GM21367 (cell line): ENCODE measurements around the gene RAD50.
"Not testable (repeated sequence)": the region's sequence is repeated elsewhere in the genome, so short reads cannot be mapped to it uniquely, and the experiment has no call there.

Experiments
- ATAC-seq: cut with Tn5 transposase; IDR thresholded peaks from one replicate; pipeline ENCODE4 v1.9.1; 2021; ENCODE audit not compliant: unreplicated experiment

Gene RAD50

GRCh38 chr5:132556763-132557477 lies at the start of gene RAD50:
Gene RAD50 (plus strand): TSS chr5:132556977. CDS start chr5:132557325, 348 bp downstream.
- peak; percentile 95 for ATAC-seq

GRCh38 chr5:132510076-132510475 lies 46.7 kb upstream of the RAD50 start:
- ATAC-seq, result no peak

- ATAC-seq, result not testable (repeated sequence)
Measured at GRCh38 chr5:132513618-132514336, 43.0 kb upstream of the RAD50 start.

GRCh38 chr5:132522067-132522466 lies 34.7 kb upstream of the RAD50 start:
- not testable (repeated sequence) for ATAC-seq

- ATAC-seq, result not testable (repeated sequence)
Measured at GRCh38 chr5:132524877-132525276, 31.9 kb upstream of the RAD50 start.

GRCh38 chr5:132525299-132525724 lies 31.5 kb upstream of the RAD50 start:
- ATAC-seq, result peak; percentile 57

GRCh38 chr5:132526290-132526973 lies 30.3 kb upstream of the RAD50 start:
- no peak for ATAC-seq

- ATAC-seq, result no peak
Measured at GRCh38 chr5:132526974-132527564, 29.7 kb upstream of the RAD50 start.

- ATAC-seq, result no peak
Measured at GRCh38 chr5:132528021-132528420, 28.8 kb upstream of the RAD50 start.

GRCh38 chr5:132528866-132529634 lies 27.7 kb upstream of the RAD50 start:
- ATAC-seq, result no peak

- no peak for ATAC-seq
Measured at GRCh38 chr5:132530946-132531345, 25.8 kb upstream of the RAD50 start.

- no peak for ATAC-seq
Measured at GRCh38 chr5:132539716-132540115, 17.1 kb upstream of the RAD50 start.

- ATAC-seq, result no peak
Measured at GRCh38 chr5:132540149-132540548, 16.6 kb upstream of the RAD50 start.

- ATAC-seq, result no peak
Measured at GRCh38 chr5:132540764-132541163, 16.0 kb upstream of the RAD50 start.

- ATAC-seq, result no peak
Measured at GRCh38 chr5:132543472-132544201, 13.1 kb upstream of the RAD50 start, which contains the start of gene IL5. Gene IL5 (minus strand): TSS chr5:132543522. CDS start chr5:132543478, 44 bp downstream.

GRCh38 chr5:132546108-132546507 lies 10.7 kb upstream of the RAD50 start:
- ATAC-seq, result no peak

GRCh38 chr5:132547269-132547668 lies 9.5 kb upstream of the RAD50 start:
- ATAC-seq, result no peak

- ATAC-seq, result not testable (repeated sequence)
Measured at GRCh38 chr5:132548834-132549233, 7.9 kb upstream of the RAD50 start.

GRCh38 chr5:132549576-132549975 lies 7.2 kb upstream of the RAD50 start:
- ATAC-seq, result no peak
